HCT116 (cell line): Measurements from ENCODE around the gene PLA1A.

Experiments
- CEBPB ChIP-seq: IDR thresholded peaks from 2 replicates; pipeline ENCODE4 v1.6.1; 2012; ENCODE audit warnings: low read depth
- CTCF ChIP-seq, 3 experiments: fragments of 200-600 bp in 1 of 3; sonication (generic) in 1 of 3; IDR thresholded peaks in 2 of 3; conservative IDR thresholded peaks in 1 of 3; 2 replicates each; pipeline ENCODE4 v1.5.1; 2012 to 2017; ENCODE audit warnings: low read depth in 2 of 3, low read length in 2 of 3, antibody characterized with exemption in 1 of 3, borderline replicate concordance in 1 of 3, control low read depth in 1 of 3, mild to moderate bottlenecking in 1 of 3, mixed read lengths in 1 of 3, mixed run types in 1 of 3, moderate library complexity in 1 of 3; ENCODE audit not compliant: insufficient read depth in 1 of 3
- ELF1 ChIP-seq: IDR thresholded peaks from 2 replicates; pipeline ENCODE4 v1.6.1; 2012; ENCODE audit warnings: low read depth, borderline replicate concordance
- EZH2 ChIP-seq: fragments of 200-600 bp; sonication (generic); IDR thresholded peaks from 2 replicates; pipeline ENCODE4 v1.6.1; 2017; ENCODE audit warnings: antibody characterized with exemption, mixed run types
- EZH2phosphoT487 ChIP-seq: fragments of 200-600 bp; IDR thresholded peaks from 2 replicates; pipeline ENCODE4 v1.6.1; 2018; ENCODE audit warnings: antibody characterized with exemption, borderline replicate concordance
- FOSL1 ChIP-seq: IDR thresholded peaks from 2 replicates; pipeline ENCODE4 v1.6.1; 2012; ENCODE audit warnings: low read depth
- JUND ChIP-seq: IDR thresholded peaks from 2 replicates; pipeline ENCODE4 v1.6.1; 2012
- MAX ChIP-seq: IDR thresholded peaks from 2 replicates; pipeline ENCODE4 v1.6.1; 2012
- POLR2A ChIP-seq: IDR thresholded peaks from 2 replicates; pipeline ENCODE4 v1.7.0; 2011; ENCODE audit warnings: borderline replicate concordance; ENCODE audit not compliant: insufficient read depth, insufficient read length; ENCODE audit errors: extremely low read depth
- POLR2AphosphoS5 ChIP-seq: IDR thresholded peaks from 2 replicates; pipeline ENCODE4 v1.6.1; 2011; ENCODE audit warnings: mild to moderate bottlenecking, low read depth, low read length, moderate library complexity
- RAD21 ChIP-seq: IDR thresholded peaks from 2 replicates; pipeline ENCODE4 v1.6.1; 2012; ENCODE audit warnings: low read depth, mild to moderate bottlenecking
- SP1 ChIP-seq: IDR thresholded peaks from 2 replicates; pipeline ENCODE4 v1.6.1; 2012; ENCODE audit warnings: low read depth
- YY1 ChIP-seq: IDR thresholded peaks from 2 replicates; pipeline ENCODE4 v1.6.1; 2011; ENCODE audit warnings: low read length, low read depth, moderate library complexity, mild to moderate bottlenecking; ENCODE audit not compliant: insufficient replicate concordance; ENCODE audit errors: extremely low read depth
- ZNF274 ChIP-seq: fragments of 200-500 bp; sonication (Bioruptor generic); IDR thresholded peaks from 2 replicates; pipeline ENCODE4 v1.6.1; 2014; ENCODE audit warnings: mild to moderate bottlenecking, low read depth, low read length, inconsistent platforms

DNA sequence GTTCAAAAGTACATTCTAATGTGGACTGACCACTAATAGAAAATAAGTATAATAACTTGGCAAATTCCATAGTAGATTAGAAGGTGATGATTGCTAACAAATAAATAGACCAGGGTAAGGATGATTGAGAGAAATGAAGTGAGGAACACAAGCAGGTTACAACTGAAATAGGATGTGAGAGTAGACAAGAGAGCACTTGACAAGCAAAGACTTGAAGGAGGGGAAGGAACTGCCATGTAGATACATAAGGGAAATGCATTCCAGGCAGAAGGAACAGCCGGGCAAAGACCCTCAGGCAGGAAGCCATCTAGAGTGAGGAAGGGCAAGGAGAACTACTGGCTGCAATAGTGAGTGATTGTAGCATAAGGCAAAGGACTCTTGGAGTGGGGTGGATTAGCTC lies 5.0 kb downstream of the PLA1A start:
- TF ChIP-seq EZH2 (no peak), POLR2A (no peak), EZH2phosphoT487 (no peak), JUND (no peak), POLR2AphosphoS5 (no peak), MAX (no peak), YY1 (no peak), ZNF274 (no peak), FOSL1 (no peak), CTCF (IDR thresholded peaks at IDR 0.05 in 2 of 3, conservative IDR thresholded peaks at IDR 0.05 in 1 of 3; ENCODE audit: borderline replicate concordance in 1 of 3, insufficient read depth in 1 of 3, low read depth in 2 of 3, low read length in 2 of 3) (no peak), CEBPB (no peak), SP1 (no peak), RAD21 (no peak), ELF1 (no peak)
